OCI-LY3 (cell line): ENCODE results near the gene FSTL4.

Experiments
- H2AFZ ChIP-seq: fragments of 200-600, 300-600 bp; shearing (Covaris generic); 2 replicates; pipeline ENCODE4 v1.6.0; 2014; ENCODE audit warnings: antibody characterized with exemption, low read depth, low read length
- H3K27ac ChIP-seq: fragments of 200-600, 300-600 bp; sonication (generic); 2 replicates; pipeline ENCODE4 v1.5.1; 2014; ENCODE audit warnings: mild to moderate bottlenecking, low read length, moderate library complexity, mixed read lengths
- H3K27me3 ChIP-seq: fragments of 200-600, 300-600 bp; sonication (generic); 2 replicates; pipeline ENCODE4 v1.6.1; 2014; ENCODE audit warnings: low read depth, low read length, mixed read lengths
- H3K36me3 ChIP-seq: fragments of 200-600, 300-600 bp; sonication (generic); replicated peaks from 2 replicates; pipeline ENCODE3; 2014; ENCODE audit warnings: low read depth, low read length, mixed read lengths
- H3K4me1 ChIP-seq: fragments of 300-600, 200-600 bp; sonication (generic); 2 replicates; pipeline ENCODE4 v1.6.1; 2014; ENCODE audit warnings: low read length, mixed read lengths
- H3K4me2 ChIP-seq: fragments of 200-600, 300-600 bp; sonication (generic); 2 replicates; pipeline ENCODE4 v1.6.1; 2014; ENCODE audit warnings: low read length, mixed read lengths
- H3K4me3 ChIP-seq: fragments of 300-600, 200-600 bp; sonication (generic); 2 replicates; pipeline ENCODE4 v1.5.1; 2014; ENCODE audit warnings: antibody characterized with exemption, mild to moderate bottlenecking, low read length, moderate library complexity
- H3K79me2 ChIP-seq: fragments of 300-600, 200-600 bp; shearing (Covaris generic); 2 replicates; pipeline ENCODE4 v1.6.1; 2014; ENCODE audit warnings: mild to moderate bottlenecking, low read length, mixed read lengths
- H3K9ac ChIP-seq: fragments of 300-600, 200-600 bp; shearing (Covaris generic); 2 replicates; pipeline ENCODE4 v1.6.0; 2014; ENCODE audit warnings: mild to moderate bottlenecking, low read length, moderate library complexity
- H3K9me3 ChIP-seq: fragments of 200-600, 300-600 bp; shearing (Covaris generic); 2 replicates; pipeline ENCODE4 v1.6.1; 2014; ENCODE audit warnings: low read length, mixed read lengths; ENCODE audit not compliant: insufficient read depth
- H4K20me1 ChIP-seq: fragments of 200-600, 300-600 bp; sonication (generic); 2 replicates; pipeline ENCODE4 v1.6.1; 2016; ENCODE audit warnings: low read length, mixed read lengths; ENCODE audit not compliant: insufficient read depth
- CTCF ChIP-seq: fragments of 200-600, 300-600 bp; sonication (generic); IDR thresholded peaks from 2 replicates; pipeline ENCODE4 v1.5.1; 2014; ENCODE audit warnings: antibody characterized with exemption, low read length, low read depth
- EZH2phosphoT487 ChIP-seq: fragments of 200-600 bp; shearing (Covaris generic); IDR thresholded peaks from 2 replicates; pipeline ENCODE4 v1.6.1; 2018; ENCODE audit warnings: antibody characterized with exemption, mixed run types, low read depth

The FSTL4 gene

GRCh38 chr5:133236541-133236951 lies 375.8 kb downstream of the FSTL4 start:
- H3K4me2 ChIP-seq: no peak overlapping the region
- no peak for TF ChIP-seq CTCF
- no peak for TF ChIP-seq EZH2phosphoT487
- no peaks in the 10 kb centered on the region for H4K20me1 ChIP-seq
- no peaks in the 10 kb centered on the region; the same call in 1 of the 2 replicates for H3K27me3 ChIP-seq
- no peaks in the 10 kb centered on the region for H3K36me3 ChIP-seq
- no peak overlapping the region for H3K9ac ChIP-seq
- H3K4me1 ChIP-seq: peaks cover 21% of the 10 kb centered on the region
- no peak overlapping the region for H3K27ac ChIP-seq
- H3K79me2 ChIP-seq: no peaks in the 10 kb centered on the region
- H3K4me3 ChIP-seq: no peak overlapping the region
- no peaks in the 10 kb centered on the region for H3K9me3 ChIP-seq
- no peak overlapping the region for H2AFZ ChIP-seq

GRCh38 chr5:133235696-133236426 lies 376.5 kb downstream of the FSTL4 start:
- Histone ChIP-seq H3K36me3 (no peaks in the 10 kb centered on the region), H3K9me3 (no peaks in the 10 kb centered on the region), H3K27ac (no peak overlapping the region), H4K20me1 (no peaks in the 10 kb centered on the region), H3K79me2 (no peaks in the 10 kb centered on the region), H3K4me3 (no peak overlapping the region), H3K27me3 (no peaks in the 10 kb centered on the region; the same call in 1 of the 2 replicates), H2AFZ (no peak overlapping the region), H3K4me2 (no peak overlapping the region), H3K9ac (no peak overlapping the region), H3K4me1 (peaks cover 14% of the 10 kb centered on the region)
- TF ChIP-seq EZH2phosphoT487: no peak
- no peak for TF ChIP-seq CTCF

GRCh38 chr5:133234911-133235310 lies 377.4 kb downstream of the FSTL4 start:
- H3K4me3 ChIP-seq: no peak overlapping the region
- TF ChIP-seq CTCF: no peak
- TF ChIP-seq EZH2phosphoT487: no peak
- H3K79me2 ChIP-seq: no peaks in the 10 kb centered on the region
- no peaks in the 10 kb centered on the region for H3K9me3 ChIP-seq
- peaks cover 8% of the 10 kb centered on the region; the same call in 1 of the 2 replicates for H3K4me1 ChIP-seq
- no peak overlapping the region for H2AFZ ChIP-seq
- H3K9ac ChIP-seq: no peak overlapping the region
- no peaks in the 10 kb centered on the region for H4K20me1 ChIP-seq
- H3K27ac ChIP-seq: no peak overlapping the region
- H3K4me2 ChIP-seq: no peak overlapping the region
- no peaks in the 10 kb centered on the region for H3K36me3 ChIP-seq
- H3K27me3 ChIP-seq: no peaks in the 10 kb centered on the region; the same call in 1 of the 2 replicates

GRCh38 chr5:133234273-133234672 lies 378.1 kb downstream of the FSTL4 start:
- H2AFZ ChIP-seq: no peak overlapping the region
- no peaks in the 10 kb centered on the region for H3K9me3 ChIP-seq
- H3K4me1 ChIP-seq: peaks cover 8% of the 10 kb centered on the region; the same call in 1 of the 2 replicates
- H4K20me1 ChIP-seq: no peaks in the 10 kb centered on the region
- H3K4me3 ChIP-seq: no peak overlapping the region
- TF ChIP-seq EZH2phosphoT487 (no peak), CTCF (no peak)
- H3K4me2 ChIP-seq: no peak overlapping the region
- H3K27me3 ChIP-seq: no peaks in the 10 kb centered on the region; the same call in 1 of the 2 replicates
- no peak overlapping the region for H3K27ac ChIP-seq
- H3K79me2 ChIP-seq: no peaks in the 10 kb centered on the region
- no peaks in the 10 kb centered on the region for H3K36me3 ChIP-seq
- H3K9ac ChIP-seq: no peak overlapping the region
